GM10266 (cell line): ENCODE measurements around the gene B3GAT1.

ENCODE experiments used
- DNase-seq: peaks from one replicate; pipeline ENCODE4 v3.0.0; 2012; ENCODE audit errors: extremely low spot score
- TF ChIP-seq, protein P1 (sequence below): IDR thresholded peaks from 2 replicates; pipeline ENCODE4 v1.5.1; 2012; ENCODE audit warnings: mild to moderate bottlenecking, low read depth; ENCODE audit not compliant: control insufficient read depth, insufficient read depth; ENCODE audit errors: missing control alignments

B3GAT1 gene

GRCh38 chr11:134352111-134352510 is 59.9 kb downstream of the B3GAT1 start:
- DNase-seq, result no peak
- TF ChIP-seq, protein P1, sequence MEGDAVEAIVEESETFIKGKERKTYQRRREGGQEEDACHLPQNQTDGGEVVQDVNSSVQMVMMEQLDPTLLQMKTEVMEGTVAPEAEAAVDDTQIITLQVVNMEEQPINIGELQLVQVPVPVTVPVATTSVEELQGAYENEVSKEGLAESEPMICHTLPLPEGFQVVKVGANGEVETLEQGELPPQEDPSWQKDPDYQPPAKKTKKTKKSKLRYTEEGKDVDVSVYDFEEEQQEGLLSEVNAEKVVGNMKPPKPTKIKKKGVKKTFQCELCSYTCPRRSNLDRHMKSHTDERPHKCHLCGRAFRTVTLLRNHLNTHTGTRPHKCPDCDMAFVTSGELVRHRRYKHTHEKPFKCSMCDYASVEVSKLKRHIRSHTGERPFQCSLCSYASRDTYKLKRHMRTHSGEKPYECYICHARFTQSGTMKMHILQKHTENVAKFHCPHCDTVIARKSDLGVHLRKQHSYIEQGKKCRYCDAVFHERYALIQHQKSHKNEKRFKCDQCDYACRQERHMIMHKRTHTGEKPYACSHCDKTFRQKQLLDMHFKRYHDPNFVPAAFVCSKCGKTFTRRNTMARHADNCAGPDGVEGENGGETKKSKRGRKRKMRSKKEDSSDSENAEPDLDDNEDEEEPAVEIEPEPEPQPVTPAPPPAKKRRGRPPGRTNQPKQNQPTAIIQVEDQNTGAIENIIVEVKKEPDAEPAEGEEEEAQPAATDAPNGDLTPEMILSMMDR, result no peak

- no peak for DNase-seq
- TF ChIP-seq, protein P1, result no peak
Observed at GRCh38 chr11:134350381-134350780, 61.7 kb downstream of the B3GAT1 start.

- no peak for DNase-seq
- TF ChIP-seq, protein P1, result no peak
Observed at GRCh38 chr11:134349802-134350355, 62.2 kb downstream of the B3GAT1 start.

DNA sequence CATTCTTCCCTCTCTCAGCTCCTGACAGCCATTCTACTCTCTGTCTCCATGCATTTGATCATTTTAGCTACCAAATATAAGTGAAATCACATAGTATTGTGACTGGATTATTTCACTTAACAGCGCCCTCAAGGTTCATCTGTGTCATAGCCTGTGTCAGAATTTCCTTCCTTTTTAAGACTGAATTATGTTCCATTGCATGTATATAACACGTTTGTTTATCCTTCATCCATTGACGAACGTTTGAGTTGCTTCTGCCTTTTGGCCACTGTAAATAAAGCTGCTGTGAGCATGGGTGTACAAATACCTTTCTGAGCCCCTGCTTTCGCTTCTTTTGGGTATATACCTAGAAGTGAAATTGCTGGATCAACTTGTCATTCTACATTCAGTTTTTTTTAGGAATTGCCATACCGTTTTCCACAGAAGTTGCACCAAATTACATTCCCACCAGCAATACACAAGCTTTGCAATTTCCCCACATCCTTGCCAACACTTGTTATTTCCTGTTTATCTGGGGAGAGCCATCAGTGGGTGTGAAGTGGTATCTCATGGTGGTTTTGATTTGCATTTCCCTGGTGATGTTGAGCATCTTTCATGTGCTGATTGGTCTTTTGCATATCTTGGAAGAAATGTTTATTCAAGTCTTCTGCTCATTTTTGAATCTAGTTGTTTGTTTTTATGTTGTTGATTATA is 62.8 kb downstream of the B3GAT1 start:
- TF ChIP-seq, protein P1, result no peak
- DNase-seq, result no peak

- TF ChIP-seq, protein P1, result no peak
- DNase-seq, result no peak
Observed at GRCh38 chr11:134347441-134347840, 64.6 kb downstream of the B3GAT1 start.

DNA sequence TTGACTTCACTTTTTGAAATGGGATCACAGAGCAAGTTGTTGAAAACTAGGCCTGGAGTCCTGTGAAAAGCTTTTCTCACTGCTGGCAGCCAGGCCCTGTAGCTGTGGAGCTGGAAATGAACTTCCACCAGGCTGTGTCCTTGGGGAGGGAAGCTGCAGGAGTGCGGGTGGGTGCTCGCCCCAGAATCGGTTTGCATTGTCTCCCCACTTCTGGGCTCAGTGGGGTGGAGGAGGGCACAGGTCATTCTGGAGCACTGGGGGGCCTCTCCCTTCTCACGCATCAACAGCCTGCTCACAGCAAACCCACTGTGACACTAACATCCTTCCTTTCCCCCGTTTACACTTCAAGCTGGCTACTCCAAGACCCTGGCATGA is 65.1 kb downstream of the B3GAT1 start:
- TF ChIP-seq, protein P1, result no peak
- no peak for DNase-seq

GRCh38 chr11:134346101-134346975 is 65.7 kb downstream of the B3GAT1 start:
- TF ChIP-seq, protein P1, result no peak
- DNase-seq, result no peak
